ENCODE measurements around the gene FLNB. TPM values are rescaled to one million over a fixed set of nuclear protein-coding genes. Genes with fewer than 3 reads are reported as not detected.
"Not testable (repeated sequence)": the region's sequence is repeated elsewhere in the genome, so short reads cannot be mapped to it uniquely, and the experiment has no call there.

The FLNB gene
- total RNA-seq, 1 donor from 2014 or later = 34.8 TPM

- Histone ChIP-seq H3K9me3 (replicated peaks) (no peaks in the 10 kb centered on the region), H3K27me3 (ENCODE audit: low read depth) (no peaks in the 10 kb centered on the region), H3K4me1 (peaks cover 72% of the 10 kb centered on the region), H3K27ac (replicated peaks) (peak overlapping the region; percentile 69), H3K36me3 (no peaks in the 10 kb centered on the region), H3K4me3 (no peak overlapping the region)
- intact Hi-C loops (cut with micrococcal nuclease) = no loop called here
- DNase-seq = peak; percentile 77
- no peak for TF ChIP-seq CTCF (IDR thresholded peaks at IDR 0.05; ENCODE audit: borderline replicate concordance)
Observed at GRCh38 chr3:58052373-58053273, 44.4 kb downstream of the FLNB start.

DNA sequence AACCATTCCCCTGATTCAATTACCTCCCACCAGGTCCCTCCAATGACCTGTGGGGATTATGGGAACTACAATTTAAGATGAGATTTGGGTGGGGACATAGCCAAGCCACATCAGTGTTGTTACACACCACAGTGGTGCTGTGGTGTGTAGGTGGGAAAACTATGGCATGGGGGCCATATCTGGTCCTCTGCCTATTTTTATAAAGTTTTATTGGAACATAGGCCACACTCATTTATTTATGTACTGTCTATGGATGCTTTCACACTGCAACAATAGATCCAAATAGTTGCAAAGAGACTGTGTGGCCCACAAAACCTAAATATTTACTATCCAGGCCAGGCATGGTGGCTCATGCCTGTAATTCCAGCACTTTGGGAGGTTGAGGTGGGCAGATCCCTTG lies 46.4 kb downstream of the FLNB start:
- intact Hi-C loops (cut with micrococcal nuclease) = no loop called here
- Histone ChIP-seq H3K27ac (replicated peaks) (no peak overlapping the region), H3K4me3 (no peak overlapping the region), H3K36me3 (no peaks in the 10 kb centered on the region), H3K4me1 (peaks cover 72% of the 10 kb centered on the region), H3K27me3 (ENCODE audit: low read depth) (no peaks in the 10 kb centered on the region), H3K9me3 (replicated peaks) (no peaks in the 10 kb centered on the region)
- no peak for TF ChIP-seq CTCF (IDR thresholded peaks at IDR 0.05; ENCODE audit: borderline replicate concordance)
- no peak for DNase-seq

- Histone ChIP-seq H3K27ac (replicated peaks) (no peak overlapping the region), H3K4me1 (peaks cover 72% of the 10 kb centered on the region), H3K27me3 (ENCODE audit: low read depth) (no peaks in the 10 kb centered on the region), H3K36me3 (no peaks in the 10 kb centered on the region), H3K4me3 (no peak overlapping the region), H3K9me3 (replicated peaks) (no peaks in the 10 kb centered on the region)
- no peak for DNase-seq
- no peak for TF ChIP-seq CTCF (IDR thresholded peaks at IDR 0.05; ENCODE audit: borderline replicate concordance)
- intact Hi-C loops (cut with micrococcal nuclease) = no loop called here
Observed at GRCh38 chr3:58055314-58055713, 47.1 kb downstream of the FLNB start.

DNA sequence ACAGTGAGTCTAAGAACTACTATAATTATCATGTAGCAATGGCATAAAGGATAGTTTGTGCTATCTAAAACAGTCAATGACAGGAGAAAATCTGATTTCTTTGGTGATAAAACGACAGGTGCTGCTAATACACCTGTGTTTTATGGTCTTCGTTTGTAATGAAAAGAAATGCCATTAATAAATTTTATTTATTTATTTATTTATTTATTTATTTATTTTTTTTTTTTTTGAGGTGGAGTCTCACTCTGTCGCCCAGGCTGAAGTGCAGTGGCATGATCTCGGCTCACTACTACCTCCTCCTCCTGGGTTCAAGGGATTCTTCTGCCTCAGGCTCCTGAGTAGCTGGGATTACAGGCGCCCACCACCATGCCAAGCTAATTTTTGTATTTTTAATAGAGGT lies 47.7 kb downstream of the FLNB start:
- H3K9me3 ChIP-seq (replicated peaks); H3K27me3 ChIP-seq (ENCODE audit: low read depth); H3K36me3 ChIP-seq; H3K4me3 ChIP-seq; DNase-seq; intact Hi-C loops (cut with micrococcal nuclease); H3K27ac ChIP-seq (replicated peaks): not testable (repeated sequence)
- H3K4me1 ChIP-seq = peaks cover 71% of the 10 kb centered on the region

DNA sequence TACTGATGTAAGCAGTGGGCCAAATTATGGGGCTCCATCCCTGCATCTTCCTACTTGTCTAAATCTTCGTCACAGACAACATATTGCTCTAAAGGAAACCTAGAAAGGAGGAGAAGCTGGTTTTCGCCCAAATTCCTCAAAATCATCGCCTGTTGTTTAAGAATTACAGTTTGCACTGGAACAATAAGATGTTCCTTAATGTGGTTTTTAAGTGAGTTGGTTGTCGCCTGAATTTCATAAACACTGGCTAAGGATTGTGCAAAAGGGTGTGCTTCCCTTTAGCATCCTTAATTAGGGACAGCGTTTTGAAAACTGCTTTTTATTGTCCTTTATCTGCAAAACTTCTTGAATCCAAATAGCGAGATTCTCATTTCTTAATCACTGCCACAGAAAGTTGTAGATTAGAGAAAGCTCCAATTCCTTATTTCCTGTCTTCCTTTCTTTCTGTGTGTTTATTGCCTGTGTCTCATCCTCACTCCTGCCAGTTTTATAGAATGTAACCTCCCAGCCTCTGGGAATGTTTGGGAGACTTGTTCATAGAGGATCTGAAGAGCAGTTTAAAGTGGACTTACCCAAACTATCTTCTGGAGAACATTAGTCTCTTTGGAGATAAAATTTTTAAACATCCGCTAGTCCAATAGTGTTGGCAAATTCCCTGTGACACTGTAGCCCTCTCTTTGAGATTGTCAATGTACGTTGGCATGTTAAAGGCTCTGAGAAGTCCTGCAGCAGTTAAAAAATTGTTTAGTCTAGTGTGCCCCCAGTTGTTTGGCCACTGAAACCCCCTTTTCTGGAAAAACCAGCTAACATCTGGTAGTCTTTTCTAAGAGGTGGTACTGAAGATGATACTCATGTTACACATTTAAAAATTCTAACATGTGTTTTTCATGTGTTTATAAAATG lies 50.4 kb downstream of the FLNB start:
- Histone ChIP-seq H3K36me3 (no peaks in the 10 kb centered on the region), H3K4me3 (no peak overlapping the region), H3K27me3 (ENCODE audit: low read depth) (no peaks in the 10 kb centered on the region), H3K9me3 (replicated peaks) (no peaks in the 10 kb centered on the region), H3K27ac (replicated peaks) (peak overlapping the region; percentile 57), H3K4me1 (peaks cover 62% of the 10 kb centered on the region)
- DNase-seq = no peak
- no peak for TF ChIP-seq CTCF (IDR thresholded peaks at IDR 0.05; ENCODE audit: borderline replicate concordance)
- intact Hi-C loops (cut with micrococcal nuclease) = no loop called here

Measured in left ventricle myocardium inferior (tissue), 1 donor.